HG02852 (cell line): ENCODE data around the gene TTLL5.

ENCODE experiments used
- ATAC-seq: cut with Tn5 transposase; IDR thresholded peaks from one replicate; pipeline ENCODE4 v1.9.1; 2021; ENCODE audit warnings: mild to moderate bottlenecking, moderate library complexity; ENCODE audit not compliant: unreplicated experiment

The TTLL5 gene

GRCh38 chr14:75944607-75945241 is 283.7 kb downstream of the TTLL5 start:
- no peak for ATAC-seq

GRCh38 chr14:75946785-75947184 is 285.7 kb downstream of the TTLL5 start:
- no peak for ATAC-seq

GRCh38 chr14:75952489-75952888 is 291.4 kb downstream of the TTLL5 start:
- no peak for ATAC-seq

- no peak for ATAC-seq
These were observed 298.0 kb downstream of the TTLL5 start for GRCh38 chr14:75959031-75959430.

GRCh38 chr14:75960231-75960630 is 299.2 kb downstream of the TTLL5 start:
- ATAC-seq: peak; percentile 89

- no peak for ATAC-seq
These were observed 300.6 kb downstream of the TTLL5 start for GRCh38 chr14:75961662-75962061.

GRCh38 chr14:75967866-75968265 is 306.8 kb downstream of the TTLL5 start:
- no peak for ATAC-seq

GRCh38 chr14:75968456-75968855 is 307.4 kb downstream of the TTLL5 start:
- ATAC-seq: no peak

- no peak for ATAC-seq
These were observed 308.1 kb downstream of the TTLL5 start for GRCh38 chr14:75969126-75969525.

- ATAC-seq: no peak
These were observed 308.8 kb downstream of the TTLL5 start for GRCh38 chr14:75969891-75970290.

GRCh38 chr14:75970989-75971388 is 309.9 kb downstream of the TTLL5 start:
- no peak for ATAC-seq

GRCh38 chr14:75971509-75971908 is 310.5 kb downstream of the TTLL5 start:
- no peak for ATAC-seq

- ATAC-seq: no peak
These were observed 311.9 kb downstream of the TTLL5 start for GRCh38 chr14:75972801-75973421.

GRCh38 chr14:75976826-75977581 is 316.0 kb downstream of the TTLL5 start:
- no peak for ATAC-seq

- no peak for ATAC-seq
These were observed 316.5 kb downstream of the TTLL5 start for GRCh38 chr14:75977582-75977943.

- ATAC-seq: no peak
These were observed 317.2 kb downstream of the TTLL5 start for GRCh38 chr14:75978249-75978731.

GRCh38 chr14:75979071-75979571 is 318.1 kb downstream of the TTLL5 start:
- ATAC-seq: no peak

GRCh38 chr14:75979648-75980565 is 318.9 kb downstream of the TTLL5 start:
- no peak for ATAC-seq

- ATAC-seq: no peak
These were observed 319.8 kb downstream of the TTLL5 start for GRCh38 chr14:75980856-75981255.

GRCh38 chr14:75981426-75982265 is 320.6 kb downstream of the TTLL5 start, which contains the start of gene TGFB3:
Gene TGFB3 (minus strand): TSS chr14:75981995. CDS start chr14:75980893, 1,102 bp downstream.
- peak; percentile 53 for ATAC-seq
